Tibial artery (tissue), 4 donors: ENCODE results near the gene SLC22A9.
"Not testable (repeated sequence)": the region's sequence is repeated elsewhere in the genome, so short reads cannot be mapped to it uniquely, and the experiment has no call there.

ENCODE experiments used
- DNase-seq, 2 donors: peaks; one replicate each; pipeline ENCODE4 v3.0.0-alpha.2; 2019
- H3K27ac ChIP-seq, 2 donors: fragments of 200-600 bp; sonication (generic) in 1 of 2; 1 replicate in 1 of 2; 2 replicates in 1 of 2; pipeline ENCODE4 v1.5.1; 2018 to 2019; ENCODE audit warnings: mild to moderate bottlenecking in 1 of 2
- H3K27me3 ChIP-seq, 2 donors: fragments of 200-600 bp; sonication (generic) in 1 of 2; one replicate each; pipeline versions ENCODE4 v1.5.1 to v1.6.0; 2016 to 2019
- H3K36me3 ChIP-seq, 3 donors: fragments of 200-600 bp; sonication (generic) in 2 of 3; one replicate each; pipeline ENCODE4 v1.5.1; 2016 to 2019; ENCODE audit warnings: mild to moderate bottlenecking in 2 of 3
- H3K4me1 ChIP-seq, 4 donors: fragments of 200-600 bp; sonication (generic) in 2 of 4; 1 replicate in 3 of 4; 2 replicates in 1 of 4; pipeline ENCODE4 v1.5.1; 2016 to 2019
- H3K4me3 ChIP-seq, 2 donors: fragments of 200-600 bp; sonication (generic) in 1 of 2; 1 replicate in 1 of 2; 2 replicates in 1 of 2; pipeline ENCODE4 v1.5.1; 2018 to 2019; ENCODE audit warnings: mild to moderate bottlenecking in 2 of 2
- H3K9me3 ChIP-seq, 3 donors: fragments of 200-600 bp; sonication (generic) in 1 of 3; one replicate each; pipeline ENCODE4 v1.5.1; 2016 to 2019
- intact Hi-C: fragments of 100-400 bp; cut with DNase I; formaldehyde crosslinking; loops from one replicate; pipeline ENCODE4 v1.15.0; 2023; ENCODE audit warnings: low total_unique reads
- TF ChIP-seq, protein P1 (sequence below), 2 experiments: fragments of 200-600 bp in 1 of 2; fragments of 450-650 bp in 1 of 2; IDR thresholded peaks; one replicate each; pipeline ENCODE4 v1.5.1; 2017 to 2019; ENCODE audit warnings: antibody characterized with exemption in 2 of 2, mild to moderate bottlenecking in 1 of 2, moderate library complexity in 1 of 2

SLC22A9 gene

DNA sequence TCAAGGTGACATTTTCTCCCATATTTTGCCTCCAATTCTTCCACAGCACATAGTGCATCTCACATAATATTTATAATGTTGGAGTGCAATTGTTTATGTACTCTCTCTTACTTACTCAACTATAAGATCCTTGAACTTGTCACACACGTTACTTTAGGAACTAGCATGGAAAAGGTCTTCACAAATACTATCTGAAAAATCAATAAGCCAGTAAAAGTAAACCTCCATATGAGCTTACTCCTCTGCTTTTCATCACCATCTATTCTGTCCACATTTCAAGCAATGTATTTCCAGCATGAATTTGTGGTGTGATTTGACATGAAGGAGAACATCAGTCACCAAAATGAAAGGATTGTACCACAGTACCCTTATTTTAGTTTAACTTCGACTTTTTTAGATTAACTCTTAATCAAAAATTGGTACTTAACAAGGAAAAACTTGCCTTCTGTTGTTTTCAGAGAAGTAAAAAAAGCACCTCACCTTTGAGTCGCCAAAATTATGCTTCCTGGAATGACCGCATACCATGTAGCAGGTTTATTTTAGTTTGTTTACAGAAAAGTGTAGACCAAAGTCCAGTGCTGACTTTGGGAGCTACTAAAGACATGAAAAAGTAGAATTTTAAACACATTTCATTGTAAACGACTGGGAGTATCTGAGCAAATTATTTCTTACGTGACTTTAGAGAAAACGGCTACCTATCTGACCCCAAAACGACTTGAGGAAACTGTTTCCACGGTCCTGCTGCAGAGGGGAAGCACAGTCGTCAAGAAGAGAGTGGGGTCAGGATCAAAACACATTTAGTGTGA, at the start of gene SLC22A9:
Gene SLC22A9, plus strand, starts transcription at position 621 of the 806 bp plus-strand sequence. CDS start 272 bp downstream, outside the sequence.
- Histone ChIP-seq H3K27ac (no peak within 1 kb of the TSS), H3K4me1 (no peaks in the 10 kb centered on the region), H3K9me3 (no peaks in the 10 kb centered on the region), H3K4me3 (no peak within 1 kb of the TSS), H3K36me3 (no peaks in the 10 kb centered on the region), H3K27me3 (no peaks in the 10 kb centered on the region)
- no peak for DNase-seq
- intact Hi-C loops = loop anchor here (10.0 kb wide), 1 partner anchor 355 kb away; no protein-coding TSS in a partner anchor
- TF ChIP-seq, protein P1, sequence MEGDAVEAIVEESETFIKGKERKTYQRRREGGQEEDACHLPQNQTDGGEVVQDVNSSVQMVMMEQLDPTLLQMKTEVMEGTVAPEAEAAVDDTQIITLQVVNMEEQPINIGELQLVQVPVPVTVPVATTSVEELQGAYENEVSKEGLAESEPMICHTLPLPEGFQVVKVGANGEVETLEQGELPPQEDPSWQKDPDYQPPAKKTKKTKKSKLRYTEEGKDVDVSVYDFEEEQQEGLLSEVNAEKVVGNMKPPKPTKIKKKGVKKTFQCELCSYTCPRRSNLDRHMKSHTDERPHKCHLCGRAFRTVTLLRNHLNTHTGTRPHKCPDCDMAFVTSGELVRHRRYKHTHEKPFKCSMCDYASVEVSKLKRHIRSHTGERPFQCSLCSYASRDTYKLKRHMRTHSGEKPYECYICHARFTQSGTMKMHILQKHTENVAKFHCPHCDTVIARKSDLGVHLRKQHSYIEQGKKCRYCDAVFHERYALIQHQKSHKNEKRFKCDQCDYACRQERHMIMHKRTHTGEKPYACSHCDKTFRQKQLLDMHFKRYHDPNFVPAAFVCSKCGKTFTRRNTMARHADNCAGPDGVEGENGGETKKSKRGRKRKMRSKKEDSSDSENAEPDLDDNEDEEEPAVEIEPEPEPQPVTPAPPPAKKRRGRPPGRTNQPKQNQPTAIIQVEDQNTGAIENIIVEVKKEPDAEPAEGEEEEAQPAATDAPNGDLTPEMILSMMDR (IDR thresholded peaks at IDR 0.05) = no peak

DNA sequence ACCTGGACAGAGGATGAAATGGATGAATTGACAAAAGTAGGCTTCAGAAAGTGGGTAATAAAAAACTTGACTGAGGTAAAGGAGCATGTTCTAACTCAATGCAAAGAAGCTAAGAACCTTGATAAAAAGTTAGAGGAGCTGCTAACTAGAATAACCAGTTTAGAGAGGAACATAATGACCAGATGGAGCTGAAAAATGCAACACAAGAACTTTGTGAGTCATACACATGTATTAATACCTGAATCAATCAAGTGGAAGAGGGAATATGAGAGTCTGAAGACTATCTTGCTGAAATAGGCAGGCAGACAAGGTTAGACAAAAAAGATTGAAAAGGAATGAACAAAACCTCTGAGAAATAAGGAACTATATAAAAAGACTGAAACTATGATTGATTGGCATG, 47.9 kb upstream of the SLC22A9 start:
- DNase-seq = no peak
- Histone ChIP-seq H3K9me3 (peaks cover 0 to 18% (median 13%) of the 10 kb centered on the region in 3 donors), H3K27me3 (no peaks in the 10 kb centered on the region), H3K4me3 (no peak overlapping the region), H3K27ac (no peak overlapping the region), H3K36me3 (no peaks in the 10 kb centered on the region), H3K4me1 (no peaks in the 10 kb centered on the region)
- TF ChIP-seq, protein P1 (IDR thresholded peaks at IDR 0.05) = no peak
- intact Hi-C loops = no loop called here

DNA sequence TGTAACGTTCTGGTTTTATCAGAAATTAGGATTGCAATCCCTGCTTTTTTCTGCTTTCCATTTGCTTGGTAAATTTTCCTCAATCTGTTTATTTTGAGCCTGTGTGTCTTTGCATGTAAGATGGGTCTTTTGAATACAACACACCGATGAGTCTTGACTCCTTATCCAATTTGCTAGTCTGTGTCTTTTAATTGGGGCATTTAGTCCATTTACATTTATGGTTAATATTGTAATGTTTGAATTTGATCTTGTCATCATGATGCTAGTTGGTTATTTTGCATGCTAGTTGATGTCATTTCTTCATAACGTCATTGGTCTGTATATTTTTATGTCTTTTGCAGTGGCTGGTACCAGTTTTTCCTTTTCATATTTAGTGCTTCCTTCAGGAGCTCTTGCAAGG, 34.5 kb upstream of the SLC22A9 start:
- H3K27me3 ChIP-seq, H3K4me3 ChIP-seq, H3K4me1 ChIP-seq, H3K36me3 ChIP-seq, DNase-seq, H3K27ac ChIP-seq, intact Hi-C loops: not testable (repeated sequence)
- peaks cover 0 to 13% (median 3%) of the 10 kb centered on the region in 3 donors for H3K9me3 ChIP-seq

DNA sequence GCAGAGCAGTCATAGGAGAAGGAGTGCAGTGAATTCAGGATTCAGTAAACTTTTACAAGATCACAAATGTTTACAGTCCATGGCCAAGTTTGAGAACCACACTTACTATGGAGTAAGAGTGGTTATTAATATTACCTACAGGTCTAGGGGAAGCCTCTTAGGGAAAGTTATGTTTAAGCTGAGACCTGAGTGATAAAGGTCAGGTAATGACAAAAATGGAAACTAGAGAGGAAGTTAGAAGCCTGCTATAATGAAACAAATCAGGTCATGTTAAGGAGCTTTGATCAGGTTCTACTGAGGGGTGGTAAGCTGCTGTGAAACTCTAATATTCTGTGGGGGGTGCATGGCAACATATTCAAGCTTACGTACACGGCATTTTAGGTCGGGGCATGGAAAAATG, 32.5 kb upstream of the SLC22A9 start:
- TF ChIP-seq, protein P1 (IDR thresholded peaks at IDR 0.05) = no peak
- intact Hi-C loops = no loop called here
- H3K36me3 ChIP-seq = no peaks in the 10 kb centered on the region
- H3K27me3 ChIP-seq = no peaks in the 10 kb centered on the region
- H3K27ac ChIP-seq = no peak overlapping the region
- no peaks in the 10 kb centered on the region for H3K4me1 ChIP-seq
- peaks cover 0 to 13% (median 3%) of the 10 kb centered on the region in 3 donors for H3K9me3 ChIP-seq
- H3K4me3 ChIP-seq = no peak overlapping the region
- DNase-seq = no peak

DNA sequence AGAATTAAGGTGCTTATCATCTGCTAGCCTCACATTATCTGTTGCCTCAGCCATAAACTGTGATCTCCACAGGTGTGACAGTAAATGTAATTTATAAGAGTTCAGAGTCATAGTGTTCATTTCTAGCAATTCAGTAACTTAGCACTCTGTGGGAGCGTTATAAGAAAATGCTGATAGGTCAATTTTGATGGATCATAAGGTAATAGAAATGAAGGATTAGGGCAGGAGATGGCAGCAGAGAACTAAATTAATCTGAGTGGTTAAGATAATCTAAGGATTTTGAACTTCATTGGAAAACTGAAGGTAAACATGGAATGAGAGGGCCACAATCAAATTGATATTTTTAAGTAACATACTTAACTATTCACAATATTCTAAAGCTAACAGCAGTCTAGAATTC, 26.5 kb upstream of the SLC22A9 start:
- no peak overlapping the region for H3K4me3 ChIP-seq
- intact Hi-C loops = no loop called here
- H3K27ac ChIP-seq = no peak overlapping the region
- H3K27me3 ChIP-seq = no peaks in the 10 kb centered on the region
- H3K36me3 ChIP-seq = no peaks in the 10 kb centered on the region
- H3K4me1 ChIP-seq = no peaks in the 10 kb centered on the region
- TF ChIP-seq, protein P1 (IDR thresholded peaks at IDR 0.05) = no peak
- DNase-seq = no peak
- H3K9me3 ChIP-seq = no peaks in the 10 kb centered on the region

DNA sequence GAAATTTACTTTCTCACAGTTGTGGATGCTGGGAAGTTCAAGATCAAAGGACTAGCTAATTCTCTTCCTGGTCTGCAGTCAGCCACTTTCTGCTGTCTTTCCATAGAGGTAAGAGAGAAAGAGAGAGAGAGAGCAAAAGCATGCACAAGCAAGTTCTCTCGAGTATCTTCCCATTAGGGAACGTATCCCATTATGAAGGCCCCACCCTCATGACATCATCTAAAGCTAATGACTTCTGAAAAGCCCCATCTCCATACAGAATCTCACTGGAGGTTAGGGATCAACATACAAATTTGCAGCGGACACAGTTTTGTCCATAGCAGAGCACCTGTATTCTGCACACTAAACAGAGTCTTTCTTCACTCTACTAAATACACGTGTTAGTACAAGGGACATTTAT, 17.4 kb upstream of the SLC22A9 start:
- H3K36me3 ChIP-seq = no peaks in the 10 kb centered on the region
- TF ChIP-seq, protein P1 (IDR thresholded peaks at IDR 0.05) = no peak
- no peaks in the 10 kb centered on the region for H3K4me1 ChIP-seq
- DNase-seq = no peak
- peaks cover 0 to 5% (median 0%) of the 10 kb centered on the region in 3 donors for H3K9me3 ChIP-seq
- intact Hi-C loops = no loop called here
- no peak overlapping the region for H3K27ac ChIP-seq
- H3K27me3 ChIP-seq = no peaks in the 10 kb centered on the region
- H3K4me3 ChIP-seq = no peak overlapping the region
